Mesodermal cell (in vitro differentiated cells): ENCODE data around the gene TOX2.

Experiments used
- H3K27ac ChIP-seq: 2 replicates; pipeline ENCODE4 v1.7.0; 2013; ENCODE audit warnings: mild to moderate bottlenecking, low read depth, low read length, moderate library complexity; ENCODE audit not compliant: severe bottlenecking
- H3K36me3 ChIP-seq: 2 replicates; pipeline ENCODE4 v1.7.1; 2013; ENCODE audit warnings: mild to moderate bottlenecking, low read length, moderate library complexity; ENCODE audit not compliant: control insufficient read depth, insufficient read depth
- H3K4me1 ChIP-seq: one replicate; pipeline ENCODE4 v1.7.1; 2013; ENCODE audit warnings: mild to moderate bottlenecking, low read length; ENCODE audit not compliant: insufficient read depth, control insufficient read depth, poor library complexity, severe bottlenecking
- H3K4me3 ChIP-seq: 2 replicates; pipeline ENCODE4 v1.7.0; 2013; ENCODE audit warnings: low read length, control low read depth, mild to moderate bottlenecking; ENCODE audit not compliant: insufficient read depth, poor library complexity, severe bottlenecking; ENCODE audit errors: extremely low read depth
- H3K9me3 ChIP-seq: 2 replicates; pipeline ENCODE4 v1.7.1; 2013; ENCODE audit warnings: mild to moderate bottlenecking, low read length, moderate library complexity; ENCODE audit not compliant: control insufficient read depth
- WGBS, 2 experiments: methylation state at CpG; one replicate each; pipeline ENCODE4 v1.1.5; 2013; ENCODE audit warnings: missing lambda C conversion rate in 2 of 2; ENCODE audit not compliant: insufficient coverage in 2 of 2; 5-methylcytosine and 5-hydroxymethylcytosine counted together

TOX2 gene

GRCh38 chr20:44083220-44083933, 168.7 kb downstream of the TOX2 start:
- Histone ChIP-seq H3K36me3 (no peaks in the 10 kb centered on the region), H3K4me1 (no peaks in the 10 kb centered on the region), H3K4me3 (no peak overlapping the region), H3K27ac (no peak overlapping the region), H3K9me3 (no peaks in the 10 kb centered on the region)
- WGBS, 2 experiments, result 92 to 97% methylated on average over 7 to 8 of the region's 10 CpGs

- no peak overlapping the region for H3K4me3 ChIP-seq
- WGBS, 2 experiments, result 83% methylated on average over 1 of the region's 2 CpGs; no CpG with 5 or more reads in 1 of the 2 experiments
- no peaks in the 10 kb centered on the region for H3K36me3 ChIP-seq
- H3K4me1 ChIP-seq, result no peaks in the 10 kb centered on the region
- no peak overlapping the region for H3K27ac ChIP-seq
- H3K9me3 ChIP-seq, result no peaks in the 10 kb centered on the region
Measured at GRCh38 chr20:44084439-44084838, 169.8 kb downstream of the TOX2 start.

GRCh38 chr20:44084891-44085290, 170.2 kb downstream of the TOX2 start:
- Histone ChIP-seq H3K27ac (no peak overlapping the region), H3K9me3 (no peaks in the 10 kb centered on the region), H3K36me3 (no peaks in the 10 kb centered on the region), H3K4me3 (no peak overlapping the region), H3K4me1 (no peaks in the 10 kb centered on the region)
- WGBS, 2 experiments, result 92 to 94% methylated on average over 5 to 7 of the region's 7 CpGs

- Histone ChIP-seq H3K4me3 (no peak overlapping the region), H3K4me1 (no peaks in the 10 kb centered on the region), H3K9me3 (no peaks in the 10 kb centered on the region), H3K27ac (no peak overlapping the region), H3K36me3 (no peaks in the 10 kb centered on the region)
- WGBS, 2 experiments, result 93 to 94% methylated on average over 15 to 17 of the region's 17 CpGs
Measured at GRCh38 chr20:44085616-44086434, 171.2 kb downstream of the TOX2 start.

GRCh38 chr20:44087051-44087856, 172.6 kb downstream of the TOX2 start:
- Histone ChIP-seq H3K4me1 (no peaks in the 10 kb centered on the region), H3K9me3 (no peaks in the 10 kb centered on the region), H3K36me3 (no peaks in the 10 kb centered on the region), H3K27ac (no peak overlapping the region), H3K4me3 (no peak overlapping the region)
- 86 to 88% methylated on average over 7 to 11 of the region's 15 CpGs for WGBS, 2 experiments

- Histone ChIP-seq H3K4me3 (no peak overlapping the region), H3K9me3 (no peaks in the 10 kb centered on the region), H3K27ac (no peak overlapping the region), H3K4me1 (no peaks in the 10 kb centered on the region), H3K36me3 (no peaks in the 10 kb centered on the region)
- WGBS, 2 experiments, result 94 to 100% methylated on average over 3 to 4 of the region's 4 CpGs
Measured at GRCh38 chr20:44087857-44088120, 173.1 kb downstream of the TOX2 start.

- H3K4me3 ChIP-seq, result no peak overlapping the region
- WGBS, 2 experiments, result 81 to 82% methylated on average over 5 of the region's 7 CpGs
- no peak overlapping the region for H3K27ac ChIP-seq
- no peaks in the 10 kb centered on the region for H3K36me3 ChIP-seq
- H3K9me3 ChIP-seq, result no peaks in the 10 kb centered on the region
- no peaks in the 10 kb centered on the region for H3K4me1 ChIP-seq
Measured at GRCh38 chr20:44089987-44090674, 175.5 kb downstream of the TOX2 start.

GRCh38 chr20:44091026-44091425, 176.4 kb downstream of the TOX2 start:
- H3K4me3 ChIP-seq, result no peak overlapping the region
- WGBS, 2 experiments, result 82 to 85% methylated on average over 3 to 4 of the region's 4 CpGs
- H3K9me3 ChIP-seq, result no peaks in the 10 kb centered on the region
- H3K36me3 ChIP-seq, result no peaks in the 10 kb centered on the region
- no peaks in the 10 kb centered on the region for H3K4me1 ChIP-seq
- H3K27ac ChIP-seq, result no peak overlapping the region

GRCh38 chr20:44092551-44093248, 178.0 kb downstream of the TOX2 start:
- WGBS, 2 experiments, result 70 to 82% methylated on average over 6 to 8 of the region's 9 CpGs
- Histone ChIP-seq H3K27ac (no peak overlapping the region), H3K4me1 (no peaks in the 10 kb centered on the region), H3K36me3 (no peaks in the 10 kb centered on the region), H3K4me3 (no peak overlapping the region), H3K9me3 (no peaks in the 10 kb centered on the region)

GRCh38 chr20:44093249-44093582, 178.6 kb downstream of the TOX2 start:
- Histone ChIP-seq H3K9me3 (no peaks in the 10 kb centered on the region), H3K36me3 (no peaks in the 10 kb centered on the region), H3K4me3 (no peak overlapping the region), H3K27ac (no peak overlapping the region), H3K4me1 (no peaks in the 10 kb centered on the region)
- WGBS, 2 experiments, result 44 to 85% methylated on average over 1 to 2 of the region's 2 CpGs
